Lung (tissue), 12 donors: ENCODE results near the gene NPPC. TPM values are rescaled to one million over a fixed set of nuclear protein-coding genes. Genes with fewer than 3 reads are reported as not detected.

Experiments used
- ATAC-seq: fragments of 200-7000 bp; cut with Tn5 transposase; one replicate; pipeline ENCODE4 v1.9.1; 2020; ENCODE audit warnings: moderate number of reproducible peaks; ENCODE audit not compliant: insufficient read depth, low FRiP score
- DNase-seq, 3 donors: peaks; one replicate each; pipeline ENCODE4 v3.0.0-alpha.2; 2013 to 2017
- H3K27ac ChIP-seq, 2 donors: one replicate each; pipeline ENCODE4 v1.5.1; 2013; ENCODE audit warnings: mild to moderate bottlenecking in 2 of 2, moderate library complexity in 2 of 2, control low read depth in 1 of 2, inconsistent platforms in 1 of 2, low read depth in 1 of 2, low read length in 1 of 2
- H3K27me3 ChIP-seq, 3 donors: one replicate each; pipeline ENCODE4 v1.5.1; 2013; ENCODE audit warnings: low read length in 2 of 3; ENCODE audit not compliant: control insufficient read depth in 3 of 3, insufficient read depth in 3 of 3
- H3K36me3 ChIP-seq, 4 donors: one replicate each; pipeline ENCODE4 v1.5.1; 2013; ENCODE audit warnings: low read length in 4 of 4, mild to moderate bottlenecking in 1 of 4, moderate library complexity in 1 of 4; ENCODE audit not compliant: control insufficient read depth in 4 of 4, insufficient read depth in 4 of 4
- H3K4me1 ChIP-seq, 5 donors: one replicate each; pipeline ENCODE4 v1.5.1; 2013; ENCODE audit warnings: low read length in 5 of 5, mild to moderate bottlenecking in 2 of 5, moderate library complexity in 1 of 5; ENCODE audit not compliant: control insufficient read depth in 5 of 5, insufficient read depth in 5 of 5
- H3K4me3 ChIP-seq: one replicate; pipeline ENCODE4 v1.5.1; 2013; ENCODE audit warnings: mild to moderate bottlenecking, control low read depth, moderate library complexity
- H3K9ac ChIP-seq, 2 donors: one replicate each; pipeline ENCODE4 v1.5.1; 2013; ENCODE audit warnings: low read length in 2 of 2, control low read depth in 1 of 2; ENCODE audit not compliant: insufficient read depth in 1 of 2
- H3K9me3 ChIP-seq, 4 donors: one replicate each; pipeline ENCODE4 v1.5.1; 2013; ENCODE audit warnings: low read length in 3 of 4, mild to moderate bottlenecking in 1 of 4, moderate library complexity in 1 of 4; ENCODE audit not compliant: control insufficient read depth in 4 of 4, insufficient read depth in 3 of 4
- CTCF ChIP-seq: IDR thresholded peaks from 2 replicates; pipeline ENCODE4 v1.5.1; 2012; ENCODE audit warnings: mild to moderate bottlenecking; ENCODE audit errors: control extremely low read depth, extremely low read depth
- WGBS, 2 donors: extraction: QIAGEN DNeasy Blood & Tissue Kit; methylation state at CpG; one replicate each; pipeline ENCODE4 v1.1.7; 2013; 5-methylcytosine and 5-hydroxymethylcytosine counted together
- polyA plus RNA-seq, 2 donors: library from polyadenylated mRNA; stranded (reverse); fragments of 200-250 nt; gene quantifications; one replicate each; pipeline ENCODE4 v1.2.1, GENCODE V29; 2013
- total RNA-seq, 2 donors: library from RNA; depleted of rRNA in 1 of 2; stranded (reverse); fragments of >200 nt in 1 of 2; gene quantifications; one replicate each; pipeline ENCODE4 v1.2.1, GENCODE V29; 2014 to 2021
- donor health status: control.
- donor health status: control.
- donor health status: Bipolar disorder and iron deficiency.
- donor health status: healthy.
- donor health status: DM: yes; HTN: yes; CAD: no.

The NPPC gene
- total and polyA plus RNA-seq, 4 donors, result 0.77 to 0.94 TPM; not detected in 2

GRCh38 chr2:231928481-231928880 lies 2.3 kb upstream of the NPPC start:
- no peaks in the 10 kb centered on the region for H3K36me3 ChIP-seq
- WGBS, 2 donors, result 68 to 69% methylated on average over 5 of the region's 5 CpGs
- no peak overlapping the region for H3K9ac ChIP-seq
- H3K27ac ChIP-seq, result no peak overlapping the region
- no peak overlapping the region for H3K4me3 ChIP-seq
- DNase-seq (no peak), ATAC-seq (no peak)
- no peak for TF ChIP-seq CTCF
- peaks cover 26 to 53% (median 36%) of the 10 kb centered on the region in 3 donors for H3K27me3 ChIP-seq
- peaks cover 0 to 20% (median 2%) of the 10 kb centered on the region in 5 donors for H3K4me1 ChIP-seq
- H3K9me3 ChIP-seq, result no peaks in the 10 kb centered on the region

GRCh38 chr2:231927566-231927890 lies 1.3 kb upstream of the NPPC start:
- Histone ChIP-seq H3K4me3 (no peak overlapping the region), H3K9me3 (no peaks in the 10 kb centered on the region), H3K27ac (no peak overlapping the region), H3K27me3 (peaks cover 26 to 60% (median 42%) of the 10 kb centered on the region in 3 donors), H3K4me1 (peaks cover 0 to 20% (median 2%) of the 10 kb centered on the region in 5 donors), H3K9ac (no peak overlapping the region), H3K36me3 (no peaks in the 10 kb centered on the region)
- WGBS, 2 donors, result 55 to 59% methylated on average over 10 of the region's 10 CpGs
- no peak for DNase-seq
- no peak for ATAC-seq
- TF ChIP-seq CTCF, result no peak

- no peak overlapping the region for H3K4me3 ChIP-seq
- DNase-seq (peak; percentile 19 to 32 (median 28)), ATAC-seq (no peak)
- H3K9ac ChIP-seq, result no peak overlapping the region
- H3K27me3 ChIP-seq, result peaks cover 26 to 64% (median 45%) of the 10 kb centered on the region in 3 donors
- WGBS, 2 donors, result 7 to 8% methylated on average over 51 of the region's 51 CpGs
- H3K36me3 ChIP-seq, result no peaks in the 10 kb centered on the region
- H3K9me3 ChIP-seq, result no peaks in the 10 kb centered on the region
- TF ChIP-seq CTCF, result no peak
- no peak overlapping the region for H3K27ac ChIP-seq
- H3K4me1 ChIP-seq, result peaks cover 0 to 20% (median 2%) of the 10 kb centered on the region in 5 donors
Measured at GRCh38 chr2:231926761-231927565, 767 bp upstream of the NPPC start.
